Adipose tissue (tissue), 3 donors: ENCODE results near the gene FLNC. TPM values are rescaled to one million over a fixed set of nuclear protein-coding genes. Genes with fewer than 3 reads are reported as not detected.

Experiments
- H3K27ac ChIP-seq: one replicate; pipeline ENCODE4 v1.5.1; 2013; ENCODE audit warnings: low read depth, low read length
- WGBS, 3 donors: extraction: QIAGEN DNeasy Blood & Tissue Kit; methylation state at CpG; one replicate each; pipeline ENCODE4 v1.1.7; 2013; 5-methylcytosine and 5-hydroxymethylcytosine counted together
- polyA plus RNA-seq, 3 donors: library from polyadenylated mRNA; stranded (reverse); fragments of 200-250 nt; gene quantifications; one replicate each; pipeline ENCODE4 v1.2.3, GENCODE V29; 2013
- donor health status: healthy with polysubstance abuse.
- donor health status: Bipolar disorder and iron deficiency.
- donor health status: healthy.

FLNC gene
- polyA plus RNA-seq, 3 donors, result 5.8 to 9.3 (median 7.3) TPM

DNA sequence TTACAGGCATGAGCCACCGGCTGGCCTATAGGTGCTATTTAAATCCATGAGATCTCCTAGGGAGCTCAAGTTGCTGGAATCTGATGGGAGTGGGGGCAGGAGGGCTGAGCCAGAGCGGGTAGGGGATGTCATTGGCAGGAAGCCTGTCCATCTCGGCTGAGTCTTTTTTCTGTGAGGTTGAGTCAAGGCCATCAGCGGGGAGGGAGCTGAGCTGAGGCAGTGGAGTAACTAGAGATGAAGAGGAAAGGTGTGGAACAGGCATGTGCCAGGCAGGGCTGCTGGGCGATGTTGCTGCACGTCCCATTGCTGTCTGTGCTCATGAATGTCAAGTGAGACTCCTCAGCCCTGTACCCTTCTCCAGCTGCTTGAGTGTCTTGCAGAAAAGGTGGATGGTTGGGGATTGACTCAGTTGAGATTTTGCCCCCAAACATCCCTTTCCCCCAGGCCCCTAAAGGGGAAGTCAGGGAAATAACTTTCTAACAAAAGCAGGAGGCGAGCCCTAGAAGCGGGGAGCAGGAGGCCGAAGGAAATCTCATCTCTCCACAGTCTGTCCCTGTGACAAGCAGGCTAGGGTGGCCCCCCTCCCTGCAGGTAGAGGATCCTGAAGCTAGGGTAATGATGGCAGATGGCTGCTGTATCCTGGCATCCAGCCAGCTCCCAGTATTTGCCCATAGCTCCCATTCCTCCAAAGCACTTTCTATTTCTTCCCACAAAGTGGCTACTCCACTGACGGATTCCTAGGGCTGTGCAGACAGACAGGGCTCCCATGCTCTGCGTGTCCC is 37.8 kb downstream of the FLNC start:
- WGBS, 3 donors, result 70 to 80% (median 75%) methylated on average over 11 of the region's 11 CpGs
- H3K27ac ChIP-seq, result no peak overlapping the region

GRCh38 chr7:128868624-128869137 is 38.5 kb downstream of the FLNC start:
- no peak overlapping the region for H3K27ac ChIP-seq
- WGBS, 3 donors, result 39 to 44% (median 40%) methylated on average over 13 of the region's 13 CpGs

DNA sequence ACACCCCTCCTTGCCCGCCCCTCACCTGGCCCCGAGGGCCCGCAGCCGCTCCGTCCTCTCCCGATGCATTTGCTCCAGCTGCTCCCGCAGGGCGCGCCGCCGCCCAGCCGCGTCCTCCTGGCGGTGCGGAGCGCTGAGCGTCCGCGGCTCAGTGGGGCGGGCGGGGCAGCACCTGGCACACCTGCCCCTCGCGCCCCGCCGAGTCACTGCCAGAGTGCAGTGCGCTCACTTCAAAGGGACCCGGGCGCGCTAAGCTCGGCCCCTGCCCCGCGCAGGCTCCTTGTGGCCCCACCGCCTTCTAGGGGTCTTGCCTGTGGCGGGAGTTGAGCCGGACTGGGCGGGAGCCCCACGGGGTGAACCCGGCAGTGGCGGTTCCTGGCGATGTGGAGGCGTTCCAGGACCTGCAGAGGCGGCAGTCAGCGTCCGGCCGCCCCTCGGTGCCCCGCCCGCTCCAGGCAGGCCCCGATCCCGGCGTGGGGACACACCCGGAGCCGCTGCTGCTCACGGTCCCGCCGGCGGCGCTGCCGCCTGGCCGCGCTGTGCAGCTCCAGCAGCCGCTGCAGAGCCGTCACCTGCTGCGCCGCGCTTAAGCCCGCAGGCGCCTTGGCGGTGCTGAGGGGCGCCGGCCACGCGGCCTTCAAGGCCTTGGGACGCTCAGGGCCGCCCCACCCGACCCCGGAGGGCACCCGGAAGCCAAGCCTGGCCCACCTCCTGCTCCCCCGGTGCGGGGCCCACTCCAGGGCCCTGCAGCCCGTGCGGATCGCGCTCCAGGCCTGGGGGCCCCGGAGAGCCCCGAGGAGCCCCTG is 39.1 kb downstream of the FLNC start:
- H3K27ac ChIP-seq, result no peak overlapping the region
- WGBS, 3 donors, result 0 to 1% (median 1%) methylated on average over 66 to 86 of the region's 86 CpGs

GRCh38 chr7:128869944-128870285 is 39.7 kb downstream of the FLNC start:
- H3K27ac ChIP-seq, result no peak overlapping the region
- 9 to 16% (median 12%) methylated on average over 24 to 30 of the region's 30 CpGs for WGBS, 3 donors

- 92 to 99% (median 95%) methylated on average over 5 of the region's 5 CpGs for WGBS, 3 donors
- H3K27ac ChIP-seq, result no peak overlapping the region
Measured at GRCh38 chr7:128871050-128871449, 40.8 kb downstream of the FLNC start.

DNA sequence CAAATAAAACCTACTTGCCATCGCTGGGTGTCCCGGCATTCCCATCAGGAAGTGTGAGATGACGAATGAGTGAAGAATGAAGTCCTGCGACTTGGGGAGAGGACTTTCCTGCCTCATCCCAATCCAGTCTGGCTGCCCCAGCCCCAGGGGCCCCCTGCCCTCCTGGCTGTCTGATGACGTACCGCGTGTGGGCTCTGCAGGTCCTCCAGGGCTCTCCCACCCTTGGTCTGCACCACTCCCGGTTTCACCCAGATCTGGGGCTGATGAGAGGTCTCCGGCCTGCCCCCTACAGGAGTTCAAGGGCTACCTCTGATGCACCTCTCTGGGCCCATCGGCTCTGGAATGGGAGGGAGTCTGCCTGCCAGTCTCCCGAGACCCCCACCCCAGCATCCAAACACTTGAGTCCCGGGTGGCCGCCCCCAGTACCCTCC is 42.2 kb downstream of the FLNC start:
- no peak overlapping the region for H3K27ac ChIP-seq
- WGBS, 3 donors, result 55 to 81% (median 75%) methylated on average over 13 of the region's 13 CpGs

- no peak overlapping the region for H3K27ac ChIP-seq
- 77 to 88% (median 85%) methylated on average over 9 of the region's 9 CpGs for WGBS, 3 donors
Measured at GRCh38 chr7:128873234-128873633, 43.0 kb downstream of the FLNC start.

GRCh38 chr7:128874140-128875031 is 44.2 kb downstream of the FLNC start:
- 71 to 79% (median 77%) methylated on average over 21 to 22 of the region's 22 CpGs for WGBS, 3 donors
- H3K27ac ChIP-seq, result no peak overlapping the region

DNA sequence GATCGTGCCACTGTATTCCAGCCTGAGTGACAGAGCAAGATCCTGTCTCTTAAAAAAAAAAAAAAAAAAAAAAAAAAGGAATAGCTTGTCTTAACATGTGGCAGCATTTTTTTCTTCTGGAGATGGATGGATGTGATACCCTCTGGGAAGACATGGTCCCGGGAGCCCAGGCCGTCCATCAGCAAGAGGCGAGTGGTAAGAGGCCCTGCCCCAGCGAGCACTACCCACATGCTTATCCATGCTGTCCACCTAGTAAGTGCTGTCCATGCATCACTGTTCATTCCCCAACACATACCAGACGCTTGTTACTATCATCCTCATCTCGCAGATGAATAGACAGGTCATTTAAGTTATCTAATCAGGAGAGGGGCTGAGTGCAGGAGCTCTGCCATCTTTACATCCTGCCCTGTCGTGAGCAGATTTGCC is 45.3 kb downstream of the FLNC start:
- no peak overlapping the region for H3K27ac ChIP-seq
- 77 to 94% (median 81%) methylated on average over 8 of the region's 8 CpGs for WGBS, 3 donors

GRCh38 chr7:128876127-128876526 is 45.9 kb downstream of the FLNC start:
- H3K27ac ChIP-seq, result no peak overlapping the region
- WGBS, 3 donors, result 56 to 81% (median 73%) methylated on average over 3 of the region's 3 CpGs

DNA sequence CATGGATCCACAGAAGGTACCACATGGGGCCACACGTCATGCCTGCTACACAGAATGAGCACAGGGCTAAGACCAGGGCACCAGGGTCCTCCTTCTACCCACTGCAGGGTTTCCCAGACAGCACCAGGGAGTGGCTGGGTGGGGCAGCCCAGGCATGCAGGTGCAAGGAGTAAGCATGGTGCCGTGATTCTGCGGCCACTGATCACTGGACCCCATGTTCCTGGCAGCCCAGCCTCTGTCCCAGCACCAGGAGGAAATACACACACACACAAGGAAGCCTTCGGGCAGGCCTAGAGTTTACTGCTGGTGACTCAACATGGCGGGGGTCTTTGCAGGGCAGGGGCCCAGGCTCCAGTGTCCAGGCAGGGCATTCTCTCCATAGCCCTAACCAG is 46.4 kb downstream of the FLNC start:
- 87 to 94% (median 89%) methylated on average over 5 of the region's 5 CpGs for WGBS, 3 donors
- no peak overlapping the region for H3K27ac ChIP-seq

GRCh38 chr7:128876978-128877755 is 47.0 kb downstream of the FLNC start:
- WGBS, 3 donors, result 91 to 93% (median 92%) methylated on average over 31 to 32 of the region's 32 CpGs
- H3K27ac ChIP-seq, result no peak overlapping the region

DNA sequence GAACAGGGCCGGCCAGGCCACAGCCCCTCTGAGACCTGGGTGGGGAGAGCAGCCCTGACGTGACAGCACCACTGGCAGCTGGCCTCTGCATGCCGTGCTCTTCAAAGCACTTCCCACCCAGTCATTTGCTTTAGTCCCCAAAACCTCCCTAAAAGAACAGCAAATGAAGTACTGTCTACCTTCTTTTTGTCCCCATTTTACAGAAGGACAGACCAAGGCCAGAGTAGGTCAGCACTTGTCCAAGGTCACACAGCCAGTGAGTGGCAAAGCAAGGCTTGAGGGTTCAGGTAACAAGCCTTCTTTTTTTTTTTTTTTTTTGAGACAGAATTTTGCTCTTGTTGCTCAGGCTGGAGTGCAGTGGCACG is 47.5 kb downstream of the FLNC start:
- WGBS, 3 donors, result 70 to 79% (median 72%) methylated on average over 4 of the region's 4 CpGs

GRCh38 chr7:128878226-128879105 is 48.3 kb downstream of the FLNC start:
- H3K27ac ChIP-seq, result no peak overlapping the region
- WGBS, 3 donors, result 91 to 95% (median 94%) methylated on average over 14 of the region's 14 CpGs

More for the DNA sequence above, 47.5 kb downstream of the FLNC start:
- H3K27ac ChIP-seq, result no peak overlapping the region

- WGBS, 3 donors, result 76 to 87% (median 81%) methylated on average over 19 of the region's 19 CpGs
- H3K27ac ChIP-seq, result no peak overlapping the region
Measured at GRCh38 chr7:128879461-128879938, 49.3 kb downstream of the FLNC start.

DNA sequence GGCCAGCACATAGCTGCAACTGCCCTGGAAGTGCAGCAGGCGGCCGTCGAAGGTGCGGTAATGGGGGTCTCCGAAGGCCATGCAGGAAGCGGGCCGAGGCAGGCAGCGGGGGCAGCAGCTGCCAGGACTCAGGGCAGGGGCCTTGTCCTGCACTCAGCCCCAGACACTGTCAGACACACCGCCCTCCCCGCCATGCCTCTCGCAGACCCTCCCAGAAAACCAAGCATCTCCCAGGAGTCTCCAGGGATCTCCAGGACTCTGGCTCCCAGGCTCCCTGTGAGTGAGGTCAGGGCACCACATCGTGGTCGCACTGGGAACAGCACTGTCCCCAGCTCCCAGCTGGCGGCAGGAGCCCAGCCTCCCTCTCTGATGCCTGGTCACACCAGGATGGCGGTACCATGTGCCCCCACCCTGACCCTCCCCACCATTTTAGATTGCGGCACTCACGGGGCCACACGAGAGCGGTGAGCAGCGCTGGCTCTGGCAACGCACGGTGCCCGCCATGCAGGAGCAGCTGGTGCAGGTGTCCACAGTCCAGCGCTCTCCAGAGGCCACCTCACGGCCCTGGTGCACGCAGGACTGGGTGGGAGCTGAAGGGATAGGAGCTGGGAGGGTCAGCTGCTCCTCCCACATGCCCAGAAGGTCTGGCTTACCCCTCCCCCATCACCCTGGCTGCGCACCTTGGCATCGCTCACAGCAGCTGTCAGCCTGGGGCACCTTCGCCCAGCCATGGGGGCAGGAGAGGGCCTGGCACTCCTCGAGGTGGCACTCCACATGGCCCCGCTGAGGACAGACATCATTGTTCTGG is 49.9 kb downstream of the FLNC start:
- no peak overlapping the region for H3K27ac ChIP-seq
- 37 to 57% (median 56%) methylated on average over 30 to 31 of the region's 31 CpGs for WGBS, 3 donors
